A673 (cell line): ENCODE results near the gene CYBA. TPM values are rescaled to one million over a fixed set of nuclear protein-coding genes. Genes with fewer than 3 reads are reported as not detected.
"Not testable (repeated sequence)": the region's sequence is repeated elsewhere in the genome, so short reads cannot be mapped to it uniquely, and the experiment has no call there.

Source experiments
- BruUV-seq: library from RNA; stranded (reverse); fragments of 400-500 nt; replicated peaks from 2 replicates; lab custom pipeline; 2021; lab: Mats Ljungman, UMichigan
- CTCF ChIA-PET: fragments of 300-600 bp; sonication (Branson Sonifier 250); formaldehyde crosslinking; loops from one replicate; lab custom pipeline; 2022; ENCODE audit warnings: antibody characterized with exemption; lab: Charles Lee
- POLR2A ChIA-PET: fragments of 300-600 bp; sonication (Branson Sonifier 250); formaldehyde crosslinking; loops from one replicate; lab custom pipeline; 2022; ENCODE audit warnings: antibody characterized with exemption; ENCODE audit not compliant: low non-redundant PET; lab: Charles Lee
- DNase-seq: peaks from one replicate; pipeline ENCODE4 v3.0.0-alpha.2; 2015; ENCODE audit warnings: low spot score
- H3K27ac ChIP-seq: fragments of 200-600 bp; sonication (generic); 2 replicates; pipeline ENCODE4 v1.5.1; 2016; ENCODE audit warnings: mixed run types, low read depth, mild to moderate bottlenecking, mixed read lengths, antibody characterized with exemption, low read length; ENCODE audit not compliant: poor library complexity, severe bottlenecking
- H3K27me3 ChIP-seq: fragments of 200-600 bp; sonication (generic); replicated peaks from 2 replicates; pipeline ENCODE4 v1.6.1; 2017; ENCODE audit warnings: mixed run types, low read depth, mild to moderate bottlenecking, mixed read lengths, antibody characterized with exemption, low read length; ENCODE audit not compliant: insufficient read depth, poor library complexity
- H3K36me3 ChIP-seq: fragments of 200-600 bp; sonication (generic); 2 replicates; pipeline ENCODE4 v1.6.1; 2016; ENCODE audit warnings: mixed run types, mild to moderate bottlenecking, mixed read lengths, antibody characterized with exemption, low read length; ENCODE audit not compliant: insufficient read depth, poor library complexity, severe bottlenecking
- H3K4me1 ChIP-seq: fragments of 200-600 bp; sonication (generic); 2 replicates; pipeline ENCODE4 v1.6.1; 2017; ENCODE audit warnings: mixed run types, mild to moderate bottlenecking, mixed read lengths, antibody characterized with exemption, low read length; ENCODE audit not compliant: insufficient read depth, poor library complexity, severe bottlenecking
- H3K4me3 ChIP-seq: fragments of 200-600 bp; sonication (generic); 2 replicates; pipeline ENCODE4 v1.5.1; 2016; ENCODE audit warnings: low read depth, mixed run types, mild to moderate bottlenecking, mixed read lengths, low read length; ENCODE audit not compliant: poor library complexity, severe bottlenecking
- H3K9me3 ChIP-seq: fragments of 200-600 bp; sonication (generic); 2 replicates; pipeline ENCODE4 v1.6.1; 2016; ENCODE audit warnings: mixed run types, low read depth, mild to moderate bottlenecking, mixed read lengths, antibody characterized with exemption, low read length; ENCODE audit not compliant: poor library complexity, severe bottlenecking
- EZH2 ChIP-seq: fragments of 200-600 bp; sonication (generic); IDR thresholded peaks from 2 replicates; pipeline ENCODE4 v1.6.1; 2017; ENCODE audit warnings: borderline replicate concordance, low read depth, mild to moderate bottlenecking, mixed read lengths, antibody characterized with exemption, low read length; ENCODE audit not compliant: poor library complexity, severe bottlenecking
- intact Hi-C: fragments of 100-400 bp; cut with micrococcal nuclease; formaldehyde crosslinking; loops from one replicate; pipeline ENCODE4 v1.10.0; 2022; ENCODE audit not compliant: unreplicated experiment
- total RNA-seq: library from RNA; stranded (reverse); gene quantifications from 2 replicates; pipeline ENCODE4 v1.2.3, GENCODE V29; 2021
- TF ChIP-seq, protein P1 (sequence below): fragments of 300-800, 200-600 bp; sonication (generic); conservative IDR thresholded peaks from 2 replicates; pipeline ENCODE4 v1.5.1; 2017; ENCODE audit warnings: low read depth, mild to moderate bottlenecking, antibody characterized with exemption, low read length, moderate library complexity, mixed read lengths

Gene CYBA
- total RNA-seq, 1 experiment from 2014 or later = 44.7 TPM

DNA sequence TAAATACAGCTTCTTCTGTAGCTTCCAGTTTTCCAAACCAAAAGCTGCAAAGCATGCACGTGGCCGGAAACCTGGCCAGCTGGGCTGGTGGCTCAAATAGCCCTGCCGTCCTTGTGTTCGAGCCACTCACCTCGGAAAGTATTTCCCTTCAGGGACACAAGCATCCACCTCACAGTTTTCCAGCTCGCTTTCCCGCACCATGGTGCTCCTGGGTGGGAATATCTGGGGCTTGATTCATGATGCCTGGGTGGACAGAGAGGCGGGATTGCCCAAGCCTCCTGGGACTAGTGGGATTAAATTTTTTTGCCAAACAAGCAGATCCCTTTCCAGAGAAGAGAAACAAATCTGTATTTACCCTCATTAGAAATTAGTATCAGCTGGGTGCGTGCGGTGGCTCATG, 19.1 kb upstream of the CYBA start:
- Histone ChIP-seq H3K36me3 (no peaks in the 10 kb centered on the region), H3K4me3 (no peak overlapping the region), H3K9me3 (no peaks in the 10 kb centered on the region), H3K4me1 (no peaks in the 10 kb centered on the region), H3K27ac (peak overlapping the region; percentile 23), H3K27me3 (no peaks in the 10 kb centered on the region)
- no peak for TF ChIP-seq EZH2
- TF ChIP-seq, protein P1, sequence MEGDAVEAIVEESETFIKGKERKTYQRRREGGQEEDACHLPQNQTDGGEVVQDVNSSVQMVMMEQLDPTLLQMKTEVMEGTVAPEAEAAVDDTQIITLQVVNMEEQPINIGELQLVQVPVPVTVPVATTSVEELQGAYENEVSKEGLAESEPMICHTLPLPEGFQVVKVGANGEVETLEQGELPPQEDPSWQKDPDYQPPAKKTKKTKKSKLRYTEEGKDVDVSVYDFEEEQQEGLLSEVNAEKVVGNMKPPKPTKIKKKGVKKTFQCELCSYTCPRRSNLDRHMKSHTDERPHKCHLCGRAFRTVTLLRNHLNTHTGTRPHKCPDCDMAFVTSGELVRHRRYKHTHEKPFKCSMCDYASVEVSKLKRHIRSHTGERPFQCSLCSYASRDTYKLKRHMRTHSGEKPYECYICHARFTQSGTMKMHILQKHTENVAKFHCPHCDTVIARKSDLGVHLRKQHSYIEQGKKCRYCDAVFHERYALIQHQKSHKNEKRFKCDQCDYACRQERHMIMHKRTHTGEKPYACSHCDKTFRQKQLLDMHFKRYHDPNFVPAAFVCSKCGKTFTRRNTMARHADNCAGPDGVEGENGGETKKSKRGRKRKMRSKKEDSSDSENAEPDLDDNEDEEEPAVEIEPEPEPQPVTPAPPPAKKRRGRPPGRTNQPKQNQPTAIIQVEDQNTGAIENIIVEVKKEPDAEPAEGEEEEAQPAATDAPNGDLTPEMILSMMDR = no peak
- intact Hi-C loops = no loop called here
- CTCF ChIA-PET = no interaction called here
- DNase-seq = no peak
- POLR2A ChIA-PET = no interaction called here
- BruUV-seq = no TSS peak

GRCh38 chr16:88669493-88669892, 18.6 kb upstream of the CYBA start:
- H3K36me3 ChIP-seq, H3K27me3 ChIP-seq, BruUV-seq, POLR2A ChIA-PET, CTCF ChIA-PET, H3K9me3 ChIP-seq, H3K4me3 ChIP-seq, H3K27ac ChIP-seq, intact Hi-C loops, DNase-seq, H3K4me1 ChIP-seq: not testable (repeated sequence)

GRCh38 chr16:88667461-88667860, 16.6 kb upstream of the CYBA start:
- H3K27ac ChIP-seq = no peak overlapping the region
- no peaks in the 10 kb centered on the region for H3K9me3 ChIP-seq
- H3K4me1 ChIP-seq = no peaks in the 10 kb centered on the region
- no peaks in the 10 kb centered on the region for H3K36me3 ChIP-seq
- no peak for DNase-seq
- ChIA-PET POLR2A (no interaction called here), CTCF (no interaction called here)
- H3K4me3 ChIP-seq = no peak overlapping the region
- intact Hi-C loops = no loop called here
- no peak for TF ChIP-seq EZH2
- TF ChIP-seq, protein P1 = no peak
- H3K27me3 ChIP-seq = no peaks in the 10 kb centered on the region
- no TSS peak for BruUV-seq

GRCh38 chr16:88665570-88665969, 14.7 kb upstream of the CYBA start:
- Histone ChIP-seq H3K4me3 (no peak overlapping the region), H3K27ac (no peak overlapping the region), H3K27me3 (no peaks in the 10 kb centered on the region), H3K9me3 (no peaks in the 10 kb centered on the region), H3K36me3 (no peaks in the 10 kb centered on the region), H3K4me1 (no peaks in the 10 kb centered on the region)
- CTCF ChIA-PET = no interaction called here
- BruUV-seq = no TSS peak
- POLR2A ChIA-PET = no interaction called here
- no peak for DNase-seq
- intact Hi-C loops = no loop called here
- TF ChIP-seq, protein P1 = no peak
- no peak for TF ChIP-seq EZH2
